Endothelial cell of umbilical vein (primary cell): Measurements from ENCODE around the gene THSD7A. TPM values are rescaled to one million over a fixed set of nuclear protein-coding genes. Genes with fewer than 3 reads are reported as not detected.

Experiments
- BruUV-seq: library from RNA; stranded (reverse); fragments of 400-500 nt; replicated peaks from 2 replicates; lab custom pipeline; 2021; lab: Mats Ljungman, UMichigan
- CTCF ChIA-PET: fragments of 300-600, 350-600 bp; sonication (Branson Sonifier 250); formaldehyde crosslinking; loops from one replicate; lab custom pipeline; 2021; ENCODE audit warnings: antibody characterized with exemption, inconsistent platforms; lab: Charles Lee
- POLR2A ChIA-PET: fragments of 300-600, 350-600 bp; sonication (Branson Sonifier 250); formaldehyde crosslinking; loops from one replicate; lab custom pipeline; 2021; ENCODE audit warnings: antibody characterized with exemption, inconsistent platforms; lab: Charles Lee
- DNase-seq: peaks from one replicate; pipeline ENCODE4 v3.0.0-alpha.2; 2011; ENCODE audit warnings: low read depth, low spot score
- FAIRE-seq: peaks from 2 replicates; lab custom pipeline; 2011; peaks lifted over from hg19 to GRCh38; lab: Jason Lieb, UNC
- H2AFZ ChIP-seq: 2 replicates; pipeline ENCODE4 v1.6.0; 2012; ENCODE audit warnings: low read depth, low read length, control low read depth, inconsistent platforms
- H3K27ac ChIP-seq: 2 replicates; pipeline ENCODE4 v1.5.1; 2011; ENCODE audit warnings: low read depth, mild to moderate bottlenecking, control low read depth, low read length, moderate library complexity; ENCODE audit not compliant: insufficient read depth
- H3K27me3 ChIP-seq, 2 experiments: 2 replicates each; pipeline versions ENCODE4 v1.6.0 to v1.6.1; 2011; ENCODE audit warnings: low read length in 2 of 2, mixed read lengths in 1 of 2; ENCODE audit not compliant: control insufficient read depth in 2 of 2, insufficient read depth in 2 of 2
- H3K36me3 ChIP-seq, 2 experiments: 2 replicates in 1 of 2; 3 replicates in 1 of 2; pipeline ENCODE4 v1.5.1; 2011; ENCODE audit warnings: low read length in 2 of 2, mild to moderate bottlenecking in 1 of 2, moderate library complexity in 1 of 2; ENCODE audit not compliant: control insufficient read depth in 2 of 2, insufficient read depth in 2 of 2; ENCODE audit errors: extremely low read depth in 1 of 2
- H3K4me1 ChIP-seq: 3 replicates; pipeline ENCODE4 v1.5.1; 2011; ENCODE audit warnings: mild to moderate bottlenecking, low read length; ENCODE audit not compliant: control insufficient read depth, insufficient read depth; ENCODE audit errors: extremely low read depth
- H3K4me2 ChIP-seq: 2 replicates; pipeline ENCODE4 v1.6.1; 2011; ENCODE audit warnings: low read length, control low read depth, mixed read lengths; ENCODE audit not compliant: insufficient read depth
- H3K4me3 ChIP-seq, 3 experiments: fragments of 200-600 bp in 1 of 3; sonication (generic), shearing (Covaris generic) in 1 of 3; replicated peaks in 1 of 3; 2 replicates each; pipeline ENCODE4 v1.5.1; 2011 to 2016; ENCODE audit warnings: control low read depth in 3 of 3, low read length in 3 of 3, mild to moderate bottlenecking in 2 of 3, inconsistent platforms in 1 of 3, low read depth in 1 of 3, moderate library complexity in 1 of 3; ENCODE audit not compliant: insufficient read depth in 1 of 3
- H3K79me2 ChIP-seq: 2 replicates; pipeline ENCODE4 v1.6.0; 2012; ENCODE audit warnings: low read length, inconsistent platforms; ENCODE audit not compliant: control insufficient read depth, insufficient read depth
- H3K9ac ChIP-seq: replicated peaks from 2 replicates; pipeline ENCODE3; 2011; ENCODE audit warnings: low read length, control low read depth; ENCODE audit not compliant: insufficient read depth; ENCODE audit errors: extremely low read depth
- H3K9me1 ChIP-seq: replicated peaks from 3 replicates; pipeline ENCODE4 v1.6.0; 2011; ENCODE audit warnings: mild to moderate bottlenecking, low read length; ENCODE audit not compliant: control insufficient read depth, insufficient read depth; ENCODE audit errors: extremely low read depth
- H3K9me3 ChIP-seq: replicated peaks from 2 replicates; pipeline ENCODE4 v1.5.1; 2012; ENCODE audit warnings: low read length, inconsistent platforms; ENCODE audit not compliant: control insufficient read depth, insufficient read depth
- H4K20me1 ChIP-seq: replicated peaks from 2 replicates; pipeline ENCODE3; 2011; ENCODE audit warnings: mild to moderate bottlenecking, low read length; ENCODE audit not compliant: control insufficient read depth, insufficient read depth; ENCODE audit errors: extremely low read depth
- GATA2 ChIP-seq: IDR thresholded peaks from 2 replicates; pipeline ENCODE4 v1.7.0; 2011; ENCODE audit warnings: low read depth, mild to moderate bottlenecking, moderate library complexity, mixed read lengths, low read length; ENCODE audit not compliant: insufficient read length, insufficient read depth
- JUN ChIP-seq: IDR thresholded peaks from 2 replicates; pipeline ENCODE4 v1.6.1; 2011; ENCODE audit warnings: borderline replicate concordance, low read depth; ENCODE audit not compliant: insufficient read length, insufficient read depth
- MYC ChIP-seq: IDR thresholded peaks from one replicate; pipeline ENCODE4 v1.6.1; 2011; ENCODE audit warnings: mild to moderate bottlenecking, low read depth, low read length
- POLR2AphosphoS5 ChIP-seq: IDR thresholded peaks from 2 replicates; pipeline ENCODE4 v1.6.1; 2012; ENCODE audit warnings: low read depth, mild to moderate bottlenecking, control low read depth, low read length, moderate library complexity; ENCODE audit not compliant: insufficient read depth
- dilution Hi-C: fragments of 300-500 bp; cut with MboI; formaldehyde crosslinking; loops from one replicate; pipeline ENCODE4 v1.15.0; 2019; ENCODE audit warnings: low sequenced_read_pairs; ENCODE audit not compliant: extremely low pct_ligation_motif_present
- intact Hi-C: fragments of 100-400 bp; cut with micrococcal nuclease; formaldehyde crosslinking; loops from one replicate; pipeline ENCODE4 v1.10.0; 2022
- polyA plus RNA-seq, 4 experiments: library from polyadenylated mRNA; depleted of rRNA in 3 of 4; stranded (reverse) in 3 of 4; unstranded in 1 of 4; fragments of >200 nt; gene quantifications; 2 replicates each; pipeline versions ENCODE4 v1.2.1 to v1.2.3, GENCODE V29; 2011 to 2012; ENCODE audit warnings: missing spikeins in 1 of 4
- total RNA-seq: library from RNA; stranded (reverse); gene quantifications from 2 replicates; pipeline ENCODE4 v1.2.3, GENCODE V29; 2021
- TF ChIP-seq, protein P1 (sequence below), 2 donors: IDR thresholded peaks; 1 replicate in 1 of 2; 2 replicates in 1 of 2; pipeline ENCODE4 v1.5.1; 2011; ENCODE audit warnings: low read length in 2 of 2, mild to moderate bottlenecking in 2 of 2, moderate library complexity in 2 of 2, control low read depth in 1 of 2, inconsistent platforms in 1 of 2, low read depth in 1 of 2; ENCODE audit not compliant: insufficient read depth in 1 of 2; ENCODE audit errors: extremely low read depth in 1 of 2

The THSD7A gene
- total and polyA plus RNA-seq, 2 donors (not counting 3 experiments of a cell fraction or from before 2014, with no cell fraction given) = 3.3 to 12.7 TPM

GRCh38 chr7:11858622-11859302 lies 26.8 kb upstream of the THSD7A start:
- intact Hi-C loops = no loop called here
- CTCF ChIA-PET = interaction anchor here (1.0 to 1.5 kb wide), 3 partner anchors 16 to 27 kb away, joined by 3 read pairs; partner anchors contain the start of gene THSD7A
- FAIRE-seq = no peak

More at GRCh38 chr7:11858622-11859302, 26.8 kb upstream of the THSD7A start:
- BruUV-seq = no TSS peak
- no peak for TF ChIP-seq JUN
- no peak for TF ChIP-seq POLR2AphosphoS5
- TF ChIP-seq GATA2 = no peak
- no peak for TF ChIP-seq MYC
- TF ChIP-seq, protein P1, sequence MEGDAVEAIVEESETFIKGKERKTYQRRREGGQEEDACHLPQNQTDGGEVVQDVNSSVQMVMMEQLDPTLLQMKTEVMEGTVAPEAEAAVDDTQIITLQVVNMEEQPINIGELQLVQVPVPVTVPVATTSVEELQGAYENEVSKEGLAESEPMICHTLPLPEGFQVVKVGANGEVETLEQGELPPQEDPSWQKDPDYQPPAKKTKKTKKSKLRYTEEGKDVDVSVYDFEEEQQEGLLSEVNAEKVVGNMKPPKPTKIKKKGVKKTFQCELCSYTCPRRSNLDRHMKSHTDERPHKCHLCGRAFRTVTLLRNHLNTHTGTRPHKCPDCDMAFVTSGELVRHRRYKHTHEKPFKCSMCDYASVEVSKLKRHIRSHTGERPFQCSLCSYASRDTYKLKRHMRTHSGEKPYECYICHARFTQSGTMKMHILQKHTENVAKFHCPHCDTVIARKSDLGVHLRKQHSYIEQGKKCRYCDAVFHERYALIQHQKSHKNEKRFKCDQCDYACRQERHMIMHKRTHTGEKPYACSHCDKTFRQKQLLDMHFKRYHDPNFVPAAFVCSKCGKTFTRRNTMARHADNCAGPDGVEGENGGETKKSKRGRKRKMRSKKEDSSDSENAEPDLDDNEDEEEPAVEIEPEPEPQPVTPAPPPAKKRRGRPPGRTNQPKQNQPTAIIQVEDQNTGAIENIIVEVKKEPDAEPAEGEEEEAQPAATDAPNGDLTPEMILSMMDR (IDR thresholded peaks at IDR 0.05; ENCODE audit: extremely low read depth in 1 of 2, insufficient read depth in 1 of 2, low read depth in 1 of 2, low read length in 2 of 2) = no peak
- POLR2A ChIA-PET = no interaction called here
- no peaks in the 10 kb centered on the region for H4K20me1 ChIP-seq
- no peaks in the 10 kb centered on the region for H3K9me1 ChIP-seq
- dilution Hi-C loops = no loop called here
- no peaks in the 10 kb centered on the region for H3K79me2 ChIP-seq
- H3K27me3 ChIP-seq = no peaks in the 10 kb centered on the region
- no peak overlapping the region for H2AFZ ChIP-seq
- H3K4me2 ChIP-seq = peak overlapping the region; percentile 51
- H3K4me1 ChIP-seq = peaks cover 6% of the 10 kb centered on the region
- no peaks in the 10 kb centered on the region for H3K9me3 ChIP-seq
- no peak overlapping the region for H3K4me3 ChIP-seq
- H3K27ac ChIP-seq = no peak overlapping the region
- H3K36me3 ChIP-seq = no peaks in the 10 kb centered on the region
- H3K9ac ChIP-seq = no peak overlapping the region
- DNase-seq = peak; percentile 92
